ENCODE results near the gene ATOX1.

GRCh38 chr5:151799407-151799806 lies 41.0 kb upstream of the ATOX1 start:
- no peak for TF ChIP-seq BHLHE40 (IDR thresholded peaks at IDR 0.05; ENCODE audit: borderline replicate concordance)
- TF ChIP-seq ARNT (IDR thresholded peaks at IDR 0.05): no peak
- no peak for TF ChIP-seq HDGF (IDR thresholded peaks at IDR 0.05; ENCODE audit: borderline replicate concordance)
- TF ChIP-seq LEF1 (IDR thresholded peaks at IDR 0.05; ENCODE audit: borderline replicate concordance): no peak
- TF ChIP-seq SUZ12 (IDR thresholded peaks at IDR 0.05): no peak
- TF ChIP-seq NFRKB (IDR thresholded peaks at IDR 0.05): no peak
- no peak for TF ChIP-seq SP1 (IDR thresholded peaks at IDR 0.05)
- TF ChIP-seq TARDBP (IDR thresholded peaks at IDR 0.05): no peak
- TF ChIP-seq CTBP1 (IDR thresholded peaks at IDR 0.05; ENCODE audit: borderline replicate concordance): no peak
- no peak for TF ChIP-seq ZNF384 (IDR thresholded peaks at IDR 0.05)
- TF ChIP-seq L3MBTL2 (conservative IDR thresholded peaks at IDR 0.05): no peak
- no peak for TF ChIP-seq FOXM1 (IDR thresholded peaks at IDR 0.05; ENCODE audit: borderline replicate concordance)

All from HEK293T (cell line).